T-helper 2 cell (primary cell): ENCODE measurements around the gene MINDY2.

Experiments used
- DNase-seq, 5 experiments: peaks; one replicate each; pipeline versions ENCODE4 v3.0.0 to v3.0.0-alpha.2; 2012 to 2022
- total RNA-seq, 2 donors: gene quantifications; one replicate each; lab custom pipeline; 2026; lab: John Stamatoyannopoulos, UW

The MINDY2 gene, protein sequence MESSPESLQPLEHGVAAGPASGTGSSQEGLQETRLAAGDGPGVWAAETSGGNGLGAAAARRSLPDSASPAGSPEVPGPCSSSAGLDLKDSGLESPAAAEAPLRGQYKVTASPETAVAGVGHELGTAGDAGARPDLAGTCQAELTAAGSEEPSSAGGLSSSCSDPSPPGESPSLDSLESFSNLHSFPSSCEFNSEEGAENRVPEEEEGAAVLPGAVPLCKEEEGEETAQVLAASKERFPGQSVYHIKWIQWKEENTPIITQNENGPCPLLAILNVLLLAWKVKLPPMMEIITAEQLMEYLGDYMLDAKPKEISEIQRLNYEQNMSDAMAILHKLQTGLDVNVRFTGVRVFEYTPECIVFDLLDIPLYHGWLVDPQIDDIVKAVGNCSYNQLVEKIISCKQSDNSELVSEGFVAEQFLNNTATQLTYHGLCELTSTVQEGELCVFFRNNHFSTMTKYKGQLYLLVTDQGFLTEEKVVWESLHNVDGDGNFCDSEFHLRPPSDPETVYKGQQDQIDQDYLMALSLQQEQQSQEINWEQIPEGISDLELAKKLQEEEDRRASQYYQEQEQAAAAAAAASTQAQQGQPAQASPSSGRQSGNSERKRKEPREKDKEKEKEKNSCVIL
- 25.3 to 46.8 reads per million in 2 donors for total RNA-seq

DNA sequence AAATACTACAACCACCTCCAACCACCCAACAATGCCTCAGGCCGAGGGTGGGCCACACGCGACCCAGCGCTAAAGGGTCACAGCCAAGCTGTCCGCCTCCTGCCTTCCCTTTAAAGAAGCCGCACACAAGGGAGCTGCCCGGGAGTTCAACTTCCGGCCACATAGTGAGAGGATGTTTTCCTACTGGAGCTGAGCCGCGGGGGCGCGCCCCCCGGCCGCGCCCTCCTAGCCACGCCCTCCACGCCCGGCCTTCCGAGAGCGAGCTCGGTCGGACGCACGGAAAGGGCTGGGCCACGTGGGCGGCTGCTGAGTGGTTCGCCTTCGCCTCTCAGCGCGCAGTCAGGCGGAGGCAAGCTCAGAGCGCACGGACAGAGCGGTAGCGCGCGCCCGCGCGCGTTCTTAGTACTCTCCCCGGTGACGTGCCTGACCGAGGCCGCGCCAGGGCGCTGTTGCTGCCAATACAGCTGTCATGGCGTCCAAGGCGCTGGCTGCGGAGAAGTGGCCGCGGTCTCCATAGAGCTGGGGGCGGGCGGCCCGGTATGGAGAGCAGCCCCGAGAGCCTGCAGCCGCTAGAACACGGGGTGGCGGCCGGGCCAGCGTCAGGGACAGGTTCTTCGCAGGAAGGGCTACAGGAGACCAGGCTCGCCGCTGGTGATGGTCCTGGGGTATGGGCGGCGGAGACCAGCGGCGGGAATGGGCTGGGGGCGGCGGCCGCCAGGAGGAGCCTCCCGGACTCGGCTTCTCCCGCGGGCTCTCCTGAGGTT, at the start of gene MINDY2:
MINDY2 (plus strand) TSS at position 446 of the 764 bp plus-strand sequence; CDS start at position 540, 94 bp downstream.
- peak; percentile 77 to 99 (median 89) for DNase-seq

DNA sequence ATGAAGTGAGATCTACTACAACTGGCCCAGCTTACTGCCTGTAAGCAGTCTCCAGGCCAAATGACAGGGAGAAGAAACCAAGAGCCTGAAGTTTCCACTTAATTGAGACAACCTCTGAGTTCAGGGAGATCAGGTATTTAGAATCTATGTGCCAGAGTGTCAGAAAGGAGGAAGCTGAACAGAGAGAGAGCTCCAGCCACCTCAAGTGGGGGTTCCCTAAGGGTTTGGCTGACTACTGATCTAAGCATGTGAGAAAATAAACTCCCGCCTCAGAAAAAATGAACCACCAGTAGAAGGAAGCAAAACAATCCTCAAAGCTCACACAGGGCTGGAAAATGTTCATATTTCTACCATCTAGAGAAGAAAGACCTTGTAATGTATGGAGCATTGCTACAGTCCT, 46.6 kb upstream of the MINDY2 start:
- no peak for DNase-seq

DNA sequence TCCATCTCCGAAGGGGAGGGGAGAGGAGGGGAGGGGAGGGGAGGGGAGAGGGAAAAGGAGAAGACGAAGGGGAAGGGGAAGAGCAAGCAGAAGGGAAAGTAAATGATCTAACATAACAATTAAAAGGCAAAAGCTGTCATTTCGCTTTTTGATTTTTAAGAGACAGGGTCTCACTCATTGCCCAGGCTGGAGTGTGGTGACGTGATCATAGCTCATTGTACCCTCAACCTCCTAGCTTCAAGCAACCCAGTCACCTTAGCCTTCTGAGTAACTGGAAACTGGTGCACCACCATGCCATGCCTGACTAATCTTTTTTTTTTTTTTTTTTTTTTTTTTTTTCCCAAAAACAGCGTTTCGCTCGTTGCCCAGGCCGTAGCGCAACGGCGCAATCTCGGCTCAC, 44.2 kb upstream of the MINDY2 start:
- no peak for DNase-seq

DNA sequence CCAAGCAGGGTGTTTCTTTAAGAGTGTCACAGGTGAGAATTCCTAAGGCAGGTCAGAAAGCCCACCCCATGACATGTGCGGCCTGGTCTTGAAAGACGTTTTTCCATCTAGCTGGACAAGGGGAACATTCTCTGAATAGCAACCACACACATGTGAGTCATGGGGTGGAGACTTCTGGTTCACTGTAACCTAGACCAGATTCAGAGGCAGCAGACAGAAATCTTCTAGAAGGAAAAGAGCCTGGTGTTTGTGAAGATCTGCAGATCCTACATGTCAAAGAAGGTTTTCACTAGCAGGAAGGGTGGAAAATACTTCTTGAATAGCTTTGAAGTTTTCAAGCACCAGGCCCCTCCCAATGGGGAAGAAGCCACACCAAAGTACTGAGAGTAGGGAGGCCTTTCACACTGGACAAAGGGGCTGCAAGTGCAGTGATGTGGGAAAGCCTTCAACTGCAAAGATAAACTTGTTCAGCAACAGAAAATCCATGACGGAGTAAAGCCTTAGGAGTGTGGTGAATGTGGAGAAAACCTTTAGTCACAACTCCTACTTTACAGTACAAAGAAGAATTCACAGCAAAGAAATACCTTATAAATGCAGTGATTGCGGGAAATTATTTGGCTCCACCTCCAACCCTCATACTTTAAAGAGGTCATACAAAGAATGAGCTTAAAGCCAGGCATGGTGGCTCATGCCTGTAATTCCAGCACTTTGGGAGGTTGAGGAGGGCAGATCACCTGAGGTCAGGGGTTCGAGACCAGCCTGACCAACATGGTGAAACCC, 39.2 kb upstream of the MINDY2 start:
- DNase-seq = no peak

DNA sequence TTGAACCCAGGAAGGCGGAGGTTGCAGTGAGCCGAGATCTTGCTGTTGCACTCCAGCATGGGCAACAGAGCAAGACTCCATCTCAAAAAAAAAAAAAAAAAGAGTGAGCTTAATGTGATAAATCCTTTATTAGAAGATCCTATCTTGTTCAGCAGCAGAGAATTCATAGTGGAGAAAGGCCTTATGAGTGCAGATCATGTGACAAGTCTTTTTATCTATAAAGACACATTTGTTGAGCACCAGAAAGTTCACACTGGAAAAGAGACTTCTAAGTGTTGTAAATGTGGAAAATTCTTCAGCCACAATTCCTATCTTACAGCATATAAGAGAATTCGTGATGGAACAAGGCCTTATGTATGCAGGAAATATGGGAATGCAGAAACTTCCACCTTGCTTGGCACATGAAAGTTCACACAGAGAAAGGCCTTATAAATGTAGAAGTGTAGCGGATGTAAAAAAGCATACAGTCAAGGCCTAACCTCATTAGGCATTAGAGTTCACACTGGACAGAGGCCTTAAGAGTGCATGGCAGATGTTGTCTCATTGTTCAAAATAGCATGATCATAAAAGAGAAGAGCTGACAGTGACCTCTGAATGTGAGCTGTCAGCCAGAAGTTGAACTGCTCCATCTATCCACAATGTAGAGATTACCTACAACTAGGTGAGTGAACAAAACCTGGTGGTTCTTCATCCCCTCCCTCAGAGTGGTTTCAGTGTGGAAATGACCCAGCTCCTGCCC, 38.3 kb upstream of the MINDY2 start:
- DNase-seq = no peak

DNA sequence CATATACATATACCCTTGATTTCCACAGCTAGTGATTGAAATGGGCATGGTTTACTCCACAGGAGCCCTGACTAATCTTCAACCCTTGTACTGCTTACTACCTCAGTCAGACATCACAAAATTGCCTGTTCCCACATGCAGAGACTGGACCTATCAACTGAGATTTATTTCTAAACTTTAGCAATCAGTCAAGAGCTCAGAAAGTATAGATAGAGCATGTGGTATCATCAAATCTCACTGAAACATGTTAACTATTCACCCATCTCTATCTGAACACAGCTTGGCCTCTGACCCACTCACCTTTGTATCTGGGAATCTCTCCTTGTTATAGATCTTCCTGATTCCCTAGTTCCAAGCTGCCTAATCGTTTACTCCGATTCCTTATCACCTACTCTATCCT, 36.2 kb upstream of the MINDY2 start:
- DNase-seq = no peak

DNA sequence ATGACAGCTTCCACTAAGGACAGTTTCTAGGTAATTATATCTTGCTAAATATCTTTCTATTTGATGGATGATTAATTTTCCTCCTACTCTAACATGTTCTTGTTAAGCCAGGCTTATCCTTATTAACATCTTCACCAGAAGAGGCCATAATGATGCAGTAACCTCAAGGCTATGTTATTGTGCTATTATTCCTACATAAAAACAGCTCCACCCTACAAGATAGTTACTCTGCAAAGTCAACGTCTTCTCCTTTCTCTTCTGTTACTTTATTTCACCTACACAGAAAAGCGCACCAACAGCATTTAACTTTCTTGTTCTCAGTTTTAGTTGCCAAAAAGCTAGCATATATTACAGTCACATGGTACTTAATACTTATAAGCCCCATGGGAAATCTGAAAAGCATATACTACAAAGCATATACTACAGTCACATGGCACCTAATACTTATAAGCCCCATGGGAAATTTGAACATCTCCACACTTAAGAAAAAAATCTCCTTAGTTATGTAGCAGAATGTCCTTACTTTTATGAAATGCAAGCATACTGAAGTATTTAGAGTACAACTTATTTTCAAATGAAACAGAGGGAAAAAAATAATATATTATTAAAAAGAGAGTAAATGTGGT, 35.0 kb upstream of the MINDY2 start:
- no peak for DNase-seq

DNA sequence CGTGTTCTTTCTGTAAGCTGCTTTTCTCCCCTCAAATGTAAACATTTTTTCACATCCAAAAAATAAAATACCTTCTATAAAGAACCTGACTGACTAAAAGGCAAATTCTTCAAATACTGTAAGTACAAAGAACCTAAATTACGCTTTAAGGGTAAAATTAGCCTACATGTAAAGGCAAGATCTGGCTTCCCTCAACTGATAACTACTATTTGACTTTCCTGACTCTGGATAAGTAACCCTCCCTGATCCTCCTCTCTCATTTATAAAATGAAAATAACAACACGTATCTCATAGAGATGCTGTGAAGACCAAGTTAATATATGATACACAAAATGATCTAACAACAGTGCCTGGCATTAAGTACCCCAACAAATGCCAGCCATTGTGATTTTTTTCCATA, 33.8 kb upstream of the MINDY2 start:
- DNase-seq = no peak

DNA sequence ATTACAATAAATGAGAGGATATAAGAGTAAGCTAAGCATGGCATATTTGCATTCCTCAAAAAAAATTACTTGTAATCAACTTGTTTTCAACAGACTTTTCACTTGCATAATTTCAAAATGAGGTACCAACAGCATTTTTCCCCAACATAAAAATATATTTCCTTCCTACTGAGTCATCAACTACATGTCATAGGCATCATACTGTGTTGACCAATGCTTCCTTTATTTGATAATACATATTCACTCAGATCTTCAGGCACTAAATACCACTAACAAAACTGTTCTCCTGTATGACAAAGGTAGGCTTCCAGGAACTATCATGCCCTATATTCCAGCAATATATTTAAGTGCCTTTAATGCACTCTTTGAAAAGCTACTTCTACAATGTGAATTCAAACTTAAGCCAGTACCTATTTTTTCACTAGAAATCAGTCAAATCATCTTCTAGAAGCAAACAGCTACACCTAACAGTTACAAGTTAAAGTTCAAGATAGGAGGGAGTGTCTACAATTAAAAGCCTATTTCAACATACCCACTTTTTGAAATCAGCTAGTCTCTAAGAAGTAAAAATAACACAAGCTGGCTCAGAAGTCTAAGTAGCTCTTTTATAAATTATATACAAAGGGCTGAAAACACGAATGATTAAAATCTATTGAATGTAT, 32.9 kb upstream of the MINDY2 start:
- no peak for DNase-seq

DNA sequence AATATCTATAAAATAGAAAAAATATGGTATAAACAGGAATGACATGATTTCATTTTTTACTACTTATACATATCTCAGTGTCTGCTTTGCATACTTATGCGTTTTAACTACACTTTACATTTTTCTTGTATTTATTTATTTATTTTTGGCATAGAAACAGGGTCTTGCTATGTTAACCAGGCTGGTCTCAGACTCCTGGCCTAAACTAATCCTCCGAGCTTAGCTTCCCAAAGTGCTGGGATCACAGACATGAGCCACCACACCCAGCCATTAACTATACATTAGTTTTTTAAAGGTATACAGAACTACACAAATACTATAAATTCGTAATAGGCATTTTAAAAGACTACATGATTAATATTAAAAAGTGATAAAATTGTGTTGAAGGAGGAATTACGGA, 30.7 kb upstream of the MINDY2 start:
- no peak for DNase-seq

DNA sequence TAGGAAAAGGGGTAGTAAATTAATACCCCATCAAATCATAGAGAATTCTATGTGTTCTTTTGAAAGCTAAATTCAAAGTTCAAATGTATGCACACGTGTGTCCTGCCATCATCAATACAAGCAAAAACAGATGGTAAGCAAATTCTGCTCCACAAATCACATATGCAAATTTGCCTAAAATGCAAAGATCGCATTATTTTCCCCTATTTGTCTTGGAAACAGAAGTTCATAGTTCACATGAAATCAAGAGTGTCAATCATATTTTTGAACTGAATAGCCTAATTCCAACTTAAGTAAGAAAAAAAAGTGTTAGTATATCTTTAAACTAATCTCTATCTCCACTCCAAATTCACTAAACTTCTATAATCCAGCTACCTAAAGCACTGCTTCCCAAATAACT, 30.1 kb upstream of the MINDY2 start:
- no peak for DNase-seq

DNA sequence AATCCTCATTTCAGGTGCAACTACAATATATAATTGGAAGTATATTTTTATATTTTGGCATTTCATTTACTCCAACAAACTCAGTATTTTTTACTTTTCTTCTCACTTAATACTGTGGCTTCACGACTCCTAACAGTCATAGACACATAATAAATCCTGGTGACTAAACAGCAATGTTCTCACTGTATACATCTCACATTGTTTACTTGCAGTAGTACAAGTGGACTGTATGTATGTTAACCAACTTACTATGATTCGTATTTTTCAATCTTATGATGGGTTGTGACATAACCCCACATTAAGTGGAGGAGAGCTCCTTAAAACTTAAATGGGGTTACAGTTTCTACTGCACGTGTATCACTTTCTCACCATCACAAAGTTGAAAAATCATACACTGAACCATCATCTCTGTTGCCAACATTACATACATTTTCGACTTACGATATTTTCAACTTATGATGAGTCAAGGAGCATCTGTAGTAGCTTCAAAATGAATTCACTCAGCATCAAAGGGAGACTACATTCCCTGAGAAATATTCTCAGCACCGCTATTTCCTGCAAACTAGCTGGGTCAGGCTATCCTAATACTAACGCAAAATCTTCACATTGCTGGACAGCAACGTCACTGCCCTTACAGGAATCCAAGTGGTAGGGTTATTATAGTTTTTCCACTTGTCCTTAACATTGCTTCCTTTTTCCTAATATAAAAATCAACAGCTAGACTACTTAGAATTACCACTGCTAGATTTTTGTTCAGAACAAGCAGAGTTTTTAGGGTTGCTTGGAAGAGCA, 28.9 kb upstream of the MINDY2 start:
- no peak for DNase-seq

DNA sequence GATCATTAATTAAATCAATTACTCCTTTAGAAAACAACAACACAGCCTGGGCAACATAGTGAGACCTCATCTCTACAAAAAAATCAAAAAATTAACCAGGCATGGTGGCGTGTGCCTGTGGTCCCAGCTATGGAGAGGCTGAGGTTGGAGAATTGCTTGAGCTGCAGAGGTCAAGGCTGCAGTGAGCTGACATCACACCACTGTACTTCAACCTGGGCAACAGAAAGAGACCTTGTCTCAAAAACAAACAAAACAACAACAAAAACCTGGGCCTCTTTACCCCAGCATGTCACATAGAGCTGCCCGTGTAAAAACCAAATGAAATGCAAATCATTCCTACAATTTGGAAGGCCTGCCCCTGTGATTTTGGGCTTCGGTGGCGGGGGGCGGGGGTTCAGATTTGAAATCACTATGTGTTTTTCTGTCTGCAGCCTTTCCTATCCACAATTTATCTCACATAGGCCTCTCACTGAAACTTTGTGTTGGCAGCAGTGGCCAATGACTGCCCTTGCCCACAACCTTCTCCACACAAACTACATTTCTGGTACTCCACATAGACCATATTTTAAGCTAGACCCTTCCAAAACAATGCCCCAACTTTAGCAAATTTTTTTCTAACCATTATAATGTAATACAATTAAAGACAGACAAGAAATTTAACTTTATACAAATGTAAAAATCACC, 28.1 kb upstream of the MINDY2 start:
- DNase-seq = no peak

DNA sequence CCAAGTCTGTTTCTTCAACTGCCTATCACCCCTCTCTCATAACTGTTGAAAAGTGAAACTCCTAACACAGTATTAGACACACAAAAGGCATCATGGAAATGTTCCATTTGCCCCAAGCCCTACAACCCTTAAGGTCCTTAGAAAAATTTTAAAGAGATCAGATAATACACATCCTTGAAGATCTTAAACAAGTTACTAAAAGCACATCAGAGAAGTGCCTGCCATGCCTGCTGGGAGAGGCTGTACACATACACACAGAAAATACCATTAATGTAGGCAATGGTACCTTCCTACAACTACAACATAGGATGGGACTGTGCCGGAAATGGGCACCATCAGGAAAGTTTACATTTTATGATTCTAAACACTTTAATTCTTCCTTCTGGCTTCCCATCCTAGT, 24.9 kb upstream of the MINDY2 start:
- DNase-seq = no peak

DNA sequence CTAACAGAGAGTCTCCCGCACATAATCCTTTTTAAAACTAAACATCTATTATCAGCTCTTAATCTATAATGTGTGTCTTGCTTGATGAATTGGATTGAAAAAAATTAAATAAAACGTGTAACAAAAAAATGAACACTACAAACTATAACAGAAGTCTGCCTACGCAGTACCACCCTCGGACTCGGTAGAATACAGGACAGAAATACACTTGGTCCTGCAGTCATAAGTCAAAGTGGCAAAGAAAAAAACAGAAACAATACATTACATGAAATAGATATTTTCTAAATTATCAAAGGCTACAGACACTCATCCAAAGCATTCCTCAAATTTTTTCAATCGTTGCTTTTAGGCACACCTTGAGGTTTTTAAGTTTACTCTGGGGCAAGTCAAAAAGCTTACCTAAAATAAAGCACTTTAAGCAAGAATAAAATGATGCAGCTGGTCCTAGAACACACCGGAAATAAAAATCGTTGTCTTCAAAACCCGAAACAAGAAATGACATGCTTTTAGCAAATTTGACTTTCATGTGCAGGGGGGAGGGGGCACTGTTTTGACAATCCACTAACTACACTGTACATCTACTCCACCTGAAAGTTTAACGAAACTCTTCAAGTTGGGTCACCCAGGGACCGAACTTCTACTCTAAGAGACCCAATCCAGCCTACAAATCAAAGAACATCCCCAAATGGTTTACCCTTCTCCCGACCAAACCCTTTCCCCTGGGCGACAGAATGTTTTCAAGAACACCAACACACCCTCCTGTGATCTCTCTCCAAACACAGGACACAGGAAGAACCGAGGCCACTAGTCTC, 22.9 kb upstream of the MINDY2 start:
- DNase-seq = peak in 2 of 5 experiments; percentile 14 to 82

DNA sequence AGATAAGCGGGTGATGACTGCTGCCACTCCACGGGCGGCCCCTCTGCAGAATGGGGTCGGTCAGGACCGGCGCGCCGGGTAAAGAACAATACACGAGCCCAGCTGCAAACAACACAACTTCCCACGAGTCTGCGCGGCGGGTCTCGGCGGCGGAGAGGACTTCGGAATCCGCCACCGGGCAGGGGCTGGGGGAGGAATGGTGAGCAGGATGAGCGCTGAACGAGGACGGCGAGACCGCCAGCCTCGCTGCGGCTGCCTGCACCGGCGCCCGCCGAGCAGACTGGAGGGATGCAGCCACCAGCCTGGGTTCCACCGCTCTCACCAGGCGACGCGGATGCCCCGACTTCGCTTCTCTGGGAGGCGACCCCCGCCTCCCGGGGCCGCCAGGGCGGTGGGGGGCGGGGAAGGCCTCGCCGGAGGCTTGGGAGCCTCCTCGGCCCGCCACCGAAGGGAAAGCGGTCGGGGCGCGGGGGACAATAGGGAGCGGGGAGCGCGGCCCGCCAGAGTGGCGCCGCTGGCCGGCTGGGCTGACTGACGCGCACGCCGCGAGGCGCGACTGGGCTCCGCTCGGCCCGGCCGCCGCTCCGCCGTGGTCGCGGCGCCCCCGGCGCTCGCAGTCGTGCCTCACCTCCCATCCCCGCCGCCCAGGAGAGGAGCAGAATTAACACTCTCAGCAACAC, 22.1 kb upstream of the MINDY2 start:
- DNase-seq = peak; percentile 11 to 60 (median 20)

DNA sequence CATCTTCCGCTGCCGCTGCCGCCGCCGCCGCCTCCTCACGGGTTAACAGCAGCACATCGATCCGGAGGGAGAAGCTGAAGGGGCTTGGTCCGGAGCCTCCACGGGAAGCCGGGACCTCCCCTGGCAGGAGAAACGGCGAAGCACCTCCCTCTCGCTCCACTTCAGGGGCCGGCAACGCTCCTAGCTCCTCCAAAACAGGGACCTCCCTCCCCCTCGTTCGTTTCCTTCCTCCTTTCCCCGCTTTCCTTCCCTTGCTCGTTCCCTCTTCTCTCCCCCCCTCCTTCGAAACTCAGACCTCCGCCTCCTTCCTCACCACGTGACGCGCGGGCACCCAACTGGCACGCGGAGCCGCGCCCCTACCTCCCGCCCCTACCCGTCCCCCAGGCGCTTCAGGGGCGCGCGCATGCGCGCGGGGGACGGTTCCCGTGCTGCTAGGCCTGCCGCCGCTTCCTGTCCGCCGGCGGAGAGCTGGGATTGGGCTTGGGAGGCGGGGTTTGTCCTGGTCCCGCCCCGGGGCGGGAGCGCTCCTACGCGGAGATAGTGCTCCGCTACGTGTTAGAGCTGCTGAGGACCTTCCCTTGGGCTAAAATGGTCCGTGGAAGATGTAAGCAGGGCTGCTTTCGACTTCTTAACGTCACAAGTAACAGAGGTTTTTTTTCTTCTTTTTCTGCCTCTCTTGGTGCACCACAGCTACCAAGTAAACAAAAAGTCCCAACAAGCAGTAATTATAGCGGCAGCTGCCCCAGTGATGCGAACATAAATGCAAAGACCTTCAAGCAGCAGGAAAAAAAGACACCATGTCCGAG, 21.4 kb upstream of the MINDY2 start, which contains the start of gene ADAM10:
ADAM10 (minus strand) TSS at position 176 of the 806 bp plus-strand sequence; CDS start at position 3, 173 bp downstream.
- peak; percentile 93 to 98 (median 98) for DNase-seq
